PC-3 (cell line): ENCODE data around the gene GSG1L. TPM values are rescaled to one million over a fixed set of nuclear protein-coding genes. Genes with fewer than 3 reads are reported as not detected.

Source experiments
- ATAC-seq: fragments of 200-7000 bp; cut with Tn5 transposase; 2 replicates; pipeline ENCODE4 v1.9.1; 2020; ENCODE audit warnings: mild to moderate bottlenecking, moderate library complexity
- BruUV-seq: library from RNA; stranded (reverse); fragments of 400-500 nt; replicated peaks from 2 replicates; lab custom pipeline; 2021; lab: Mats Ljungman, UMichigan
- CTCF ChIA-PET: fragments of 300-600 bp; sonication (Branson Sonifier 250); formaldehyde crosslinking; loops from one replicate; lab custom pipeline; 2022; ENCODE audit warnings: antibody characterized with exemption; lab: Charles Lee
- POLR2A ChIA-PET: fragments of 300-600 bp; sonication (Branson Sonifier 250); formaldehyde crosslinking; loops from one replicate; lab custom pipeline; 2022; ENCODE audit warnings: antibody characterized with exemption; ENCODE audit not compliant: unreplicated experiment; lab: Charles Lee
- DNase-seq: peaks from one replicate; pipeline ENCODE4 v3.0.0-alpha.2; 2015
- H2AFZ ChIP-seq: fragments of 300-600 bp; sonication (generic); 2 replicates; pipeline ENCODE4 v1.6.0; 2016; ENCODE audit warnings: antibody characterized with exemption, low read length
- H3F3A ChIP-seq: fragments of 300-600 bp; sonication (generic); one replicate; pipeline ENCODE4 v1.6.0; 2017; ENCODE audit warnings: antibody characterized with exemption, low read length, control low read depth, mild to moderate bottlenecking; ENCODE audit not compliant: unreplicated experiment
- H3K27ac ChIP-seq: fragments of 300-600 bp; sonication (generic); 2 replicates; pipeline ENCODE4 v1.5.1; 2016; ENCODE audit warnings: mild to moderate bottlenecking, low read length
- H3K27me3 ChIP-seq: fragments of 300-600 bp; sonication (generic); 2 replicates; pipeline ENCODE4 v1.6.1; 2016; ENCODE audit warnings: low read length, mixed read lengths
- H3K36me3 ChIP-seq: fragments of 300-600 bp; sonication (generic); 2 replicates; pipeline ENCODE4 v1.6.1; 2016; ENCODE audit warnings: low read depth, mixed run types, low read length, mixed read lengths
- H3K4me1 ChIP-seq: fragments of 300-600 bp; sonication (generic); 2 replicates; pipeline ENCODE4 v1.5.1; 2016; ENCODE audit warnings: low read length; ENCODE audit not compliant: insufficient read depth
- H3K4me2 ChIP-seq: fragments of 300-600 bp; sonication (generic); 2 replicates; pipeline ENCODE4 v1.6.0; 2016; ENCODE audit warnings: low read length
- H3K4me3 ChIP-seq: fragments of 300-600 bp; sonication (generic); 2 replicates; pipeline ENCODE4 v1.5.1; 2016; ENCODE audit warnings: mild to moderate bottlenecking, low read length, mixed read lengths
- H3K79me2 ChIP-seq: fragments of 300-600 bp; sonication (generic); 2 replicates; pipeline ENCODE4 v1.6.1; 2017; ENCODE audit warnings: low read length, mixed read lengths
- H3K9ac ChIP-seq: fragments of 300-600 bp; sonication (generic); 2 replicates; pipeline ENCODE4 v1.6.0; 2016; ENCODE audit warnings: mild to moderate bottlenecking, low read length
- H3K9me2 ChIP-seq: fragments of 300-600 bp; sonication (generic); replicated peaks from 2 replicates; pipeline ENCODE4 v1.6.1; 2016; ENCODE audit warnings: mixed run types, low read length, mixed read lengths
- H3K9me3 ChIP-seq: fragments of 300-600 bp; sonication (generic); 2 replicates; pipeline ENCODE4 v1.6.1; 2016; ENCODE audit warnings: low read length, mixed read lengths
- H4K20me1 ChIP-seq: fragments of 300-600 bp; sonication (generic); 2 replicates; pipeline ENCODE4 v1.6.1; 2016; ENCODE audit warnings: low read length, mixed read lengths
- EZH2 ChIP-seq: fragments of 300-600 bp; sonication (generic); IDR thresholded peaks from one replicate; pipeline ENCODE4 v1.6.1; 2017; ENCODE audit warnings: antibody characterized with exemption, mild to moderate bottlenecking, low read length; ENCODE audit not compliant: unreplicated experiment
- EZH2phosphoT487 ChIP-seq: fragments of 300-600 bp; sonication (generic); IDR thresholded peaks from 2 replicates; pipeline ENCODE4 v1.6.1; 2018; ENCODE audit warnings: mild to moderate bottlenecking, antibody characterized with exemption, low read length, borderline replicate concordance
- intact Hi-C: fragments of 100-400 bp; cut with micrococcal nuclease; formaldehyde crosslinking; loops from 2 replicates; pipeline ENCODE4 v1.9.0; 2023
- total RNA-seq: library from RNA; depleted of rRNA; stranded (reverse); fragments of >200 nt; gene quantifications from 2 replicates; pipeline ENCODE4 v1.2.3, GENCODE V29; 2014
- TF ChIP-seq, protein P1 (sequence below): fragments of 300-600 bp; sonication (generic); conservative IDR thresholded peaks from 2 replicates; pipeline ENCODE4 v1.5.1; 2017; ENCODE audit warnings: antibody characterized with exemption, low read depth, mild to moderate bottlenecking, low read length

GSG1L gene
- total RNA-seq, 1 experiment from 2014 or later: not detected

DNA sequence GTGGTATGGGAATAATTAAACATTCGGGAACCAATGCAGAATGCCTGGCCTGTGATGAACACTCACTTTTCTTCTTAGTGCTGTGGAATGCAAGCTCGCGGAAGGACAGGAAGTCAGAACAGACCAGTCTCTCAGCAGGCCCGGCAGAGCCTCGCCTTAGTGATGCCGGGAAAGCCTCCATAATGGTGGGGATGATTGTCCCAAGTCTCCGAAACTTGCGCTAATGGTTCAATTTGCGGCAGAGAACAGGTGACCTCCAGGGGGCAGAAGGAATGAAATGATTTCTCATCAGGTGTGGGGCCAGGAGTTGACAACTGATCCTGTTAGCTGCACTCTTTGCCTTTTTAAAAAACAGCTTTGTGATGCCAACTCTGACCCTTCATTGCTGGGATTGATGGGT, 170.6 kb downstream of the GSG1L start:
- Histone ChIP-seq H3K9me2 (no peaks in the 10 kb centered on the region), H3K79me2 (no peaks in the 10 kb centered on the region), H3K4me2 (no peak overlapping the region), H4K20me1 (no peaks in the 10 kb centered on the region), H2AFZ (no peak overlapping the region), H3K27me3 (peaks cover 15% of the 10 kb centered on the region; the same call in 1 of the 2 replicates), H3K4me3 (no peak overlapping the region), H3K9ac (no peak overlapping the region), H3F3A (no peaks in the 10 kb centered on the region), H3K27ac (no peak overlapping the region), H3K4me1 (no peaks in the 10 kb centered on the region), H3K9me3 (no peaks in the 10 kb centered on the region), H3K36me3 (no peaks in the 10 kb centered on the region)
- ATAC-seq: no peak
- POLR2A ChIA-PET: no interaction called here
- intact Hi-C loops: no loop called here
- TF ChIP-seq, protein P1, sequence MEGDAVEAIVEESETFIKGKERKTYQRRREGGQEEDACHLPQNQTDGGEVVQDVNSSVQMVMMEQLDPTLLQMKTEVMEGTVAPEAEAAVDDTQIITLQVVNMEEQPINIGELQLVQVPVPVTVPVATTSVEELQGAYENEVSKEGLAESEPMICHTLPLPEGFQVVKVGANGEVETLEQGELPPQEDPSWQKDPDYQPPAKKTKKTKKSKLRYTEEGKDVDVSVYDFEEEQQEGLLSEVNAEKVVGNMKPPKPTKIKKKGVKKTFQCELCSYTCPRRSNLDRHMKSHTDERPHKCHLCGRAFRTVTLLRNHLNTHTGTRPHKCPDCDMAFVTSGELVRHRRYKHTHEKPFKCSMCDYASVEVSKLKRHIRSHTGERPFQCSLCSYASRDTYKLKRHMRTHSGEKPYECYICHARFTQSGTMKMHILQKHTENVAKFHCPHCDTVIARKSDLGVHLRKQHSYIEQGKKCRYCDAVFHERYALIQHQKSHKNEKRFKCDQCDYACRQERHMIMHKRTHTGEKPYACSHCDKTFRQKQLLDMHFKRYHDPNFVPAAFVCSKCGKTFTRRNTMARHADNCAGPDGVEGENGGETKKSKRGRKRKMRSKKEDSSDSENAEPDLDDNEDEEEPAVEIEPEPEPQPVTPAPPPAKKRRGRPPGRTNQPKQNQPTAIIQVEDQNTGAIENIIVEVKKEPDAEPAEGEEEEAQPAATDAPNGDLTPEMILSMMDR: no peak
- TF ChIP-seq EZH2 (no peak), EZH2phosphoT487 (no peak)
- no TSS peak for BruUV-seq
- DNase-seq: no peak
- CTCF ChIA-PET: no interaction called here

DNA sequence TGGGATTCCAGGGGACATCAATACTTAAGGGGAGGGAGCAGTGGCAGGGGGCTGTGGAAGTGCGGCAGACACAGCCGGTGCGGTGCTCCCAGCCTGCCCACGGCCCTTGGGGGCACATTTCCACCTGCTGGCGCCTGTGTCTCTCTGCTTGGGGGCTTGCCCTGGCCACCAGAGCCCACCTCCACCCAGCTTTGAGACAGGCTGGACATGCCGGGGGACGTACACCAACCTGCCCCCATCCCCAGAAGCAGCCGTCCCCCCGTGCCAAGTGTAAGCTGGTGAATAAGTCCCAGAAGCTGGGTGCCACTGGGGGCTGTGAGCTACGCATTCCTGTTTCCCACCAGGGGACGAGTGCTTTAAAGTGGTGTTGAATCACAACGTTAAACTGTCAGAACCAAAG, 172.6 kb downstream of the GSG1L start:
- TF ChIP-seq, protein P1: no peak
- no peak for TF ChIP-seq EZH2phosphoT487
- TF ChIP-seq EZH2: no peak
- Histone ChIP-seq H3K27me3 (peaks cover 15% of the 10 kb centered on the region; the same call in 1 of the 2 replicates), H4K20me1 (no peaks in the 10 kb centered on the region), H3K27ac (no peak overlapping the region), H3K9me3 (no peaks in the 10 kb centered on the region), H3K9ac (no peak overlapping the region), H2AFZ (no peak overlapping the region), H3K4me3 (no peak overlapping the region), H3K4me1 (no peaks in the 10 kb centered on the region), H3K36me3 (no peaks in the 10 kb centered on the region), H3K79me2 (no peaks in the 10 kb centered on the region), H3K4me2 (no peak overlapping the region), H3K9me2 (no peaks in the 10 kb centered on the region), H3F3A (no peaks in the 10 kb centered on the region)
- intact Hi-C loops: no loop called here
- BruUV-seq: no TSS peak
- DNase-seq (no peak), ATAC-seq (no peak)
- ChIA-PET CTCF (no interaction called here), POLR2A (no interaction called here)

DNA sequence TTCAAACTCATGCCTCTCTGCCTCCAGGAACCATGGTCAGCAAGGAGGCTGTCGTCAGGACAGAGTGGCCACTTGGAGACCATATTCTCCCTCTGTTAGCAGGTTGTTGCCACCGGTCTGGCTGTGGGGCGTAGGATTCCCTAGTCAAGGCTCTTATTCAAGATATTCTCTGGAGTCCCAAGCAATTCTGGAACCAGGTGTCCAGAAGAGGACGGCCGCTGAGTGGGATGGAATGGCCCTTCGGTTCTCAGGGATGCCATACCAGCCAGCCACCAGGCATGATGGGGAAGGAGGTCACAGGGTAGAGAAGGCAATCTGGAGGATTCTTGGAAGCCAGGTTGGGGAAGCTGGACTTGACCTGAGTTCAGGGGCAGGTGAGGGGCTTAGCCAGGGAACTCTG, 173.5 kb downstream of the GSG1L start:
- POLR2A ChIA-PET: no interaction called here
- H3K27me3 ChIP-seq: peaks cover 7% of the 10 kb centered on the region; the same call in 1 of the 2 replicates
- intact Hi-C loops: no loop called here
- no peak for TF ChIP-seq EZH2
- H2AFZ ChIP-seq: no peak overlapping the region
- no peaks in the 10 kb centered on the region for H3K79me2 ChIP-seq
- H3K9me3 ChIP-seq: no peaks in the 10 kb centered on the region
- DNase-seq: no peak
- ATAC-seq: no peak
- H4K20me1 ChIP-seq: no peaks in the 10 kb centered on the region
- no TSS peak for BruUV-seq
- no peaks in the 10 kb centered on the region for H3K9me2 ChIP-seq
- H3F3A ChIP-seq: no peaks in the 10 kb centered on the region
- CTCF ChIA-PET: no interaction called here
- H3K9ac ChIP-seq: no peak overlapping the region
- H3K4me2 ChIP-seq: no peak overlapping the region
- H3K36me3 ChIP-seq: no peaks in the 10 kb centered on the region
- H3K27ac ChIP-seq: no peak overlapping the region
- no peaks in the 10 kb centered on the region for H3K4me1 ChIP-seq
- no peak overlapping the region for H3K4me3 ChIP-seq
